GM19043 (cell line): ENCODE measurements around the gene PRDX2.

Experiments used
- ATAC-seq: cut with Tn5 transposase; IDR thresholded peaks from one replicate; pipeline ENCODE4 v1.9.1; 2021; ENCODE audit warnings: low read depth; ENCODE audit not compliant: unreplicated experiment

Gene PRDX2

GRCh38 chr19:12757544-12758274, 43.9 kb downstream of the PRDX2 start:
- no peak for ATAC-seq

- no peak for ATAC-seq
Measured at GRCh38 chr19:12756150-12756883, 45.3 kb downstream of the PRDX2 start.

DNA sequence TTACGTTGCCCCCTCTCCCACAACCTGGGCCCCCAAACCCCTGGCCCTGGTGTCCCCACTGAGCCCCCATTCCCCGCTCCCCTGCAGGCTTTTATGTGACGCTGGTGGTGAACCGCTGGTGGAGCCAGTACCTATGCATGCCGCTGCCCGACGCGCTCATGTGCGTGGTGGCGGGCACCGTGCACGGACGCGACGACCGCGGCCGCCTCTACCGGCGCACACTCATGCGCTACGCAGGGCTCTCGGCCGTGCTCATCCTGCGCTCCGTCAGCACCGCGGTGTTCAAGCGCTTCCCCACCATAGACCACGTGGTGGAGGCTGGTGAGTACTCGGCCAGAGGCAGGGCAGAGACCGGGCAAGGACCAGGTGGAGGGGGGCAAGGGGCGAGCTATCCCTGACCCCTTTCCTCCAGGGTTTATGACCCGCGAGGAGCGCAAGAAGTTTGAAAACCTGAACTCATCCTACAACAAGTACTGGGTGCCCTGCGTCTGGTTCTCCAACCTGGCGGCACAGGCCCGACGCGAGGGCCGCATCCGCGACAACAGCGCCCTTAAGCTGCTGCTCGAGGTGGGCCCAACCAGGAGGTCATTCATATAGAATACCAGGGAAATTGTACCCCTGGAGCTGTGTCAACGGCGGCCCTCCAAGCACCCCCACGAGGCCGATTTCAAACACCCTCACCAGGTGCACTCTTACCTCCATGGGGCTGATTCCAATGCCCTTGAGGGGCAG, 47.0 kb downstream of the PRDX2 start:
- no peak for ATAC-seq

DNA sequence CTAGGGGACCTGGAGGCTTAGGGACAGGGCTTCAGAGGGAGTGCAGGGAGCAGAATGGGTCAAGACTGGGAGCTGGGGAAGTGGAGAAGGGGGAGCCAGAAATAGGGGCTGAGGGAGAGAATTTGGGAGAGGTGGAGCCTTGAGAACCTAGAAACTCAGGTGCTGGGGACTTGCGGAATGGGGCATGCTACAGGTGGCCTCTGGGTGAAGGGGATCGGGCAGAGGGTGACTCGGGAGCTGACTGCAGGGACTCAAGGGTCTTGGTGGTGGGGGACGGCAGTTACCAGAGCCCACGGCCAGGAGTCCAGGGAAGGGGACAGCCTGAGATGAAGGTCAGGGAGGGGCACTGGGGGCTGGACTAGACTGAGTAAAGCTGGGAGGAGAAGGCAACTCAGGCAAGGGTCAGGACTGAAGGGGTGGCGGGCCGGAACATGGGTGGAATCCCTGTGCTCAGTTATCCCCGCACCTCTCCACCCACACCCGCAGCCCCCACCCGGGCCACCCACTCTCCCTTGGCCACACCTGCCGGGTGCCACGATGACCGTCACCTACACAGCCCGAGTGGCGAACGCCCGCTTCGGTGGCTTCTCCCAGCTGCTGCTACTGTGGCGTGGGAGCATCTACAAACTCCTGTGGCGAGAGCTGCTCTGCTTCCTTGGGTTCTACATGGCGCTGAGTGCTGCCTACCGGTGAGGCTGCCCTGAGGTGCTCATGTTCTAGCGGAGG, 49.4 kb downstream of the PRDX2 start:
- ATAC-seq: no peak

- no peak for ATAC-seq
Measured at GRCh38 chr19:12751635-12752034, 50.0 kb downstream of the PRDX2 start, which contains the start of gene BEST2. TSS of gene BEST2 (plus strand) at chr19:12751791. CDS start at chr19:12752593, 802 bp downstream.

DNA sequence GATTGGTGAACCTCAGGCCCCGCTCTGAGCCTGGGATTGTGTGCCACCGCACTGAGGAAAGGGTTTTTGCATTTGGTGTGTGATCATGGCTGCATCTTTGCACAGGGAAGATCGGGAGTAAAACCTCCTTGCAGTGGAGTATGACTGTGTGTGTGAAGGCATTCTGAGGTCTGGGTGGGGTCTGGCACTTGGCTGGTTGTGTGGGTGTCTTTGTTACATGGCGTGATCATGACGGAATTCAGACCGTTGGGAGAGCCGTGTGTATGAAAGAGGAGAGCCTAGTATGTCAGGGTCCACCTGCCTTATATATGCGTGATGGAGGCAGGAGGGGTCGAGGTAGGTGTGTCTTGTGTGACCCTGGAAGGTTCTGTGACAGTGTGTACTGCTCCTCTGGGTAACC, 50.7 kb downstream of the PRDX2 start:
- ATAC-seq: no peak

DNA sequence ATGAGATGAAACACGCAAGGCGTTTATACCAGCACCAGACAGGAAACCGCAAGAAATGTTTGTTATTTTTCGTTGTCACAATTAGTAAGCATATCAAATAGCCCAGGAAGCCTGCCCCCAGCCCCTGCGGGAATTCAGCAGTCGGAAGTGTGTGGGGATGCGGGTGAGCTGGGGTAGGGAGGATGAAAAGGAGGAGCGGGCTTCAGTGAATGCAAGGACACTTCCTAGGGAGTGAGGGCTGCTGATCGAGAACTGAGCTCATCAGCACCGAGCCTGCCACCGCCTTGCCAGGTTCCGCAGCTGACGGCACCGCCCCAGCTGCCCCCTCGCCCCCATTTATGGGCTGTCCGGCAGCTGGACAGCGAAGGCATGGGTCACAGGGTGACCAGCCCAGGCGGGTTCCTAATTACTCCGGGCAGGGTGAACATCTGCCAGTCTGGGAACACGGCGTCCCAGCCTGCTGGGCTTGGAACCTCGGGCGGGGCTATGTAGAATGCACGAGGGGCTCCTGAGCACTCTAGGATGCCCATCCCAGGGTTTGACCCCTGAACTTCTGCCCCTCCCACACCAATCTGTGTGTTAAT, 51.6 kb downstream of the PRDX2 start:
- ATAC-seq: no peak

GRCh38 chr19:12748489-12748888, 53.1 kb downstream of the PRDX2 start:
- ATAC-seq: no peak
